Activated CD8-positive, alpha-beta T cell treated with anti-CD3 and anti-CD28 coated beads, Interleukin-2, amount 10 ng/mL, durations not matched to agents 7 days and 5 days (primary cell): Measurements from ENCODE around the gene PNPLA8. TPM values are rescaled to one million over a fixed set of nuclear protein-coding genes. Genes with fewer than 3 reads are reported as not detected.

Experiments
- ATAC-seq: fragments of 150-1000 bp; cut with Tn5 transposase; one replicate; pipeline ENCODE4 v1.10.0; 2021; ENCODE audit warnings: moderate library complexity
- CTCF ChIA-PET: fragments of 350-600 bp; sonication (Branson Sonifier 250); formaldehyde crosslinking; loops from one replicate; lab custom pipeline; 2021; ENCODE audit warnings: antibody characterized with exemption; lab: Charles Lee
- POLR2A ChIA-PET: fragments of 350-600 bp; sonication (Branson Sonifier 250); formaldehyde crosslinking; loops from one replicate; lab custom pipeline; 2021; ENCODE audit warnings: antibody characterized with exemption; lab: Charles Lee
- DNase-seq: peaks from one replicate; pipeline ENCODE4 v3.0.0-alpha.2; 2020
- H3K27ac Mint-ChIP-seq: one replicate; pipeline ENCODE4 v1.8.0; 2021; ENCODE audit warnings: mild to moderate bottlenecking, mixed read lengths
- H3K27me3 Mint-ChIP-seq: one replicate; pipeline ENCODE4 v1.8.0; 2021; ENCODE audit warnings: low read depth, mixed read lengths
- H3K36me3 Mint-ChIP-seq: one replicate; pipeline ENCODE4 v1.8.0; 2021; ENCODE audit warnings: low read depth, mixed read lengths
- H3K4me1 Mint-ChIP-seq: one replicate; pipeline ENCODE4 v1.8.0; 2021; ENCODE audit warnings: low read depth, mixed read lengths
- H3K4me3 Mint-ChIP-seq: one replicate; pipeline ENCODE4 v1.8.0; 2021; ENCODE audit warnings: mild to moderate bottlenecking, mixed read lengths
- H3K9me3 Mint-ChIP-seq: one replicate; pipeline ENCODE4 v1.8.0; 2022; ENCODE audit warnings: mixed read lengths; ENCODE audit not compliant: insufficient read depth
- total RNA-seq, 2 experiments: library from RNA; stranded (reverse); gene quantifications; one replicate each; pipeline ENCODE4 v1.2.3, GENCODE V29; 2021

The PNPLA8 gene
- total RNA-seq, 2 experiments from 2014 or later = 13.0 to 13.6 TPM

DNA sequence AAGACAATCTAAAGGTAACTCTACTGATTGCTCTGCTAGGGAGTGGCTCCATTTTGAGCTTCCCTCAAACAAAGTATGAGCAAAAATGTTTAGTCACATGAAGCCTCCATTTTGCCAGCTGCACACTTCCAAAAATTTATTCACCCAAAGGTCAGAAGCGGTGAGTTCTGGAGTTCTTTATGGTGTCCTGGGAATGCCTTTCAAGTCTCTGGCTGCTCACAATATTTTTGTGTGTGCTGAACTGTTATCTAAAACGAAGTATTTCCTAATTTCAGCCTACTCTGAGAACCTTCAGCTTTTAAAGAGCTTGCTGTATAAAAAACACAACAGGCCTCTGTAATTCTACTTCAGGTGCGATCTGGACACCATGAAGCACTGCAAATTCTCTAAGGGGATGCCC, 85.3 kb downstream of the PNPLA8 start:
- H3K36me3 Mint-ChIP-seq = no peaks in the 10 kb centered on the region
- no peaks in the 10 kb centered on the region for H3K9me3 Mint-ChIP-seq
- no peak for DNase-seq
- H3K27ac Mint-ChIP-seq = no peak overlapping the region
- no peak overlapping the region for H3K4me3 Mint-ChIP-seq
- no peak for ATAC-seq
- peaks cover 8% of the 10 kb centered on the region for H3K4me1 Mint-ChIP-seq
- CTCF ChIA-PET = no interaction called here
- H3K27me3 Mint-ChIP-seq = no peaks in the 10 kb centered on the region
- POLR2A ChIA-PET = no interaction called here

DNA sequence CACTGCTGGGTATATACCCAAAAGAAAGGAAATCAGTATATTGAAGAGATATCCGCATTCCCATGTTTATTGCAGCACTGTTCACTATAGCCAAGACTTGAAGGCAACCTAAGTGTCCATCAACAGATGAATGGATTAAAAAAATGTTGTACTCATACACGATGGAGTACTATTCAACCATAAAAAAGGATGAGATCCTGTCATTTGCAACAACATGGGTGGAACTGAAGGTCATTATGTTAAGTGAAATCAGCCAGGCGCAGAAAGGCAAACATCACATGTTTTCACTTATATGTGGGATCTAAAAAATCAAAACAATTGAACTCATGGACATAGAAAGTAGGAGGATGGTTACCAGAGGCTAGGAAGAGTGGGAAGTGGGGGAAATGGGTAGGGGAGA, 89.0 kb downstream of the PNPLA8 start:
- Mint-ChIP-seq H3K27ac (no peak overlapping the region), H3K4me3 (no peak overlapping the region), H3K36me3 (no peaks in the 10 kb centered on the region), H3K27me3 (no peaks in the 10 kb centered on the region), H3K9me3 (no peaks in the 10 kb centered on the region), H3K4me1 (peaks cover 4% of the 10 kb centered on the region)
- CTCF ChIA-PET = no interaction called here
- POLR2A ChIA-PET = no interaction called here
- DNase-seq (no peak), ATAC-seq (no peak)

DNA sequence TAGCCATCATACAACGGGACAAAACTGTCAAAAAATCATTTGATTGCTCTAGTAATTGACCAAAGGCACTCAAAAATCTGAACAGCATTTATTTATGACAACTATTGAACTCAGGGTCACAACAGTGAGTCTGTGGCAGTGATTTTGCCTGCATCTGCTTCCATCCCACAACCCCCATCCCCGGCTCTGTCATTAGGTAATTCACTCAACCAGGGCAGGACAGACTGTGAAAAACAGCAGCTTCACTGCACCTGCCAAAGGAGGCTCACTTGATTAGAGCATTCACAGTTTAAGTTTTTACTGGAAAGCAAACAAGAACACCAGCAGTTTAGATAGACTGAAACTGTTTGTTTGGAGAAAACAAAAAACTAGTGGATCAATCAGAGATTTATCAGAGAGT, 91.9 kb downstream of the PNPLA8 start:
- H3K36me3 Mint-ChIP-seq = no peaks in the 10 kb centered on the region
- no peak for ATAC-seq
- CTCF ChIA-PET = interaction anchor here (1.4 kb wide), 1 partner anchor 19 kb away, joined by 3 read pairs; no protein-coding TSS in a partner anchor
- H3K4me1 Mint-ChIP-seq = peaks cover 10% of the 10 kb centered on the region
- no peak overlapping the region for H3K4me3 Mint-ChIP-seq
- DNase-seq = no peak
- POLR2A ChIA-PET = no interaction called here
- no peak overlapping the region for H3K27ac Mint-ChIP-seq
- no peaks in the 10 kb centered on the region for H3K9me3 Mint-ChIP-seq
- no peaks in the 10 kb centered on the region for H3K27me3 Mint-ChIP-seq

GRCh38 chr7:108431099-108431498, 94.8 kb downstream of the PNPLA8 start:
- POLR2A ChIA-PET = no interaction called here
- H3K27me3 Mint-ChIP-seq = no peaks in the 10 kb centered on the region
- ATAC-seq (no peak), DNase-seq (no peak)
- H3K9me3 Mint-ChIP-seq = no peaks in the 10 kb centered on the region
- no peak overlapping the region for H3K27ac Mint-ChIP-seq
- H3K4me1 Mint-ChIP-seq = peaks cover 10% of the 10 kb centered on the region
- H3K36me3 Mint-ChIP-seq = no peaks in the 10 kb centered on the region
- CTCF ChIA-PET = no interaction called here
- H3K4me3 Mint-ChIP-seq = no peak overlapping the region

DNA sequence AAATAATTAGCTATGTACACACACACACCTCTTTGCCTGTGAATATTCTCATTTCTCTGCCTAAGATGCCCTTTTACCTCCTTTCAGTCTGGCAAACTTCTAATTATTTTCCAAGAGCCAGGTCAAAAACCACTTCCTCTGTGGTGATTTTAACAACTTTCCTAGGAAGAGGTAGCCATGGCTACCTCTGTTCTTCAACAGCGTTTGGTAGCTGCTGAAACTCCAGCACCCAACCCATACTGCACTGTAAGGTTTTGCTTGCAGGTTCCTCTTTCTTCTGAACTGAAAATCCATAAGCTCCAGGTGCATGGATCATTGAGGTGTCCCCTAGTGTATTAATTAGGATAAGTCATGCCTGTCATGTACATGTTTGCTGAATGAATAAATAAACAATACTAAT, 95.3 kb downstream of the PNPLA8 start:
- Mint-ChIP-seq H3K27ac (no peak overlapping the region), H3K4me1 (peaks cover 10% of the 10 kb centered on the region), H3K9me3 (no peaks in the 10 kb centered on the region), H3K27me3 (no peaks in the 10 kb centered on the region), H3K4me3 (no peak overlapping the region), H3K36me3 (no peaks in the 10 kb centered on the region)
- CTCF ChIA-PET = no interaction called here
- POLR2A ChIA-PET = no interaction called here
- ATAC-seq (no peak), DNase-seq (no peak)

DNA sequence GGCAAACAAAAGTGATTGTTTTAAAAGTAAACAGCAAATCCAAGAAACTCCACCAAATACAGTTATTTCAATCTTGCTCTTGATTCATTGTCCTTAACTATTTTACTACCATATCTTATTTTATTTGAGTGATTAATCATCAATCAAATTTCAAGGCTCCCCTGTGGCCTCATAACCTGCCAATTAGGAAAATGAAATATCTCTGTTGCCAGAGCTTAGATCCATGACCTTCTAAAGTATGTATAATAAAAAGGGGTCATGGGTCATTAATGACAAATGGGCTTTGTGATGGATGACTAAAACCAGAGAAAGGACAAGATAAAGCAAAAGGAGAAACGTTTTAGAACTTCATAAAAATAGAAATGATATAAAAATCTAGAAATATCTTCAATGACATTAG, 98.2 kb downstream of the PNPLA8 start:
- Mint-ChIP-seq H3K27ac (no peak overlapping the region), H3K9me3 (no peaks in the 10 kb centered on the region), H3K4me1 (peaks cover 10% of the 10 kb centered on the region), H3K27me3 (no peaks in the 10 kb centered on the region), H3K36me3 (no peaks in the 10 kb centered on the region), H3K4me3 (no peak overlapping the region)
- DNase-seq (no peak), ATAC-seq (no peak)
- ChIA-PET POLR2A (no interaction called here), CTCF (no interaction called here)

DNA sequence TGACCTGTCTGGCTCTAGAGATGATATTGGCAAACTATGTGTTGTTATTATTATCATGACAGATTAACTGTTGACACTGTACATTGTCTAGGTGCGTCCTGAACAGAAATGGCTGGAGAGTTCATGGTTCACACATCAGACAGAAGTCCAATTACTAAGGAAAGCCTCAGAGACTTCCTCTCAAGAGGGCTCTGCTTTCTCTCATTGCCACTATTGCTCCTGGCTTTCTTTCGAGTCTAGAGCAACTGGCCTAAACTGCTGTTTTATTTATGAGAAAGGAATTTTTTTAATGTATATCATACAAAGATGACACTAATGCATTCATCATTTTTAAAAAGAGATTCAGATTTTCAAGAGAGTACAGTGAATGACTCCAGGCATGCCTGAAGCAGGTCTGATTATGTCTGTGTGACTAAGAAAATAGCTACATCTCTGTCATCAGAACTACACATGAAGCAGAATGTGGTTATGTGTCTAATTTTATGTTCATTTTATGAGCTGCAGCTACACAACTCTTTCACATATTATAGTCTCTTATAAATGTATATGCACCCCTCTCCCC, 100.1 kb downstream of the PNPLA8 start:
- ChIA-PET CTCF (no interaction called here), POLR2A (no interaction called here)
- ATAC-seq (no peak), DNase-seq (no peak)
- H3K36me3 Mint-ChIP-seq = no peaks in the 10 kb centered on the region
- peaks cover 6% of the 10 kb centered on the region for H3K4me1 Mint-ChIP-seq
- H3K27ac Mint-ChIP-seq = no peak overlapping the region
- peaks cover under 1% of the 10 kb centered on the region for H3K27me3 Mint-ChIP-seq
- no peak overlapping the region for H3K4me3 Mint-ChIP-seq
- no peaks in the 10 kb centered on the region for H3K9me3 Mint-ChIP-seq

DNA sequence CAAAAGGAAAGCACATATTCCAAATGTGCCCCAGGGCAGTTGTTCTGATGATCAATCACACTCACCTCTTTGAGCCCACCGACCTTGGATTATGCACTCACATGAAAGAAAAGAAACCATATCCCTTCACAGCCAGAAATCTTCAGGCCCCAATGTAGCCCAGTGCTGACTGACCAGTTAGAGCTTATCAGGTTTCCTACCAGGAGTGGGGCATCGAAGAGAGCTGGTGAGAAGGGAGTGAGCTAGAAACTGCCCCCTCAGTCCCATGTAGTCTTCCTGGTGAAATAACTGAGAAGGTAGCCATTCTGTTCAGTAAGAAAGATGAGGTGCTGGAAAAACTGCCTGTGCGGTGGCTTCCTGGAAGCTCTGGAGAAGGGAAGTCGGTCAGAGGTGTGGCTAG, 101.9 kb downstream of the PNPLA8 start:
- Mint-ChIP-seq H3K9me3 (no peaks in the 10 kb centered on the region), H3K4me3 (no peak overlapping the region), H3K27ac (no peak overlapping the region), H3K27me3 (peaks cover 5% of the 10 kb centered on the region), H3K4me1 (peaks cover 7% of the 10 kb centered on the region), H3K36me3 (no peaks in the 10 kb centered on the region)
- POLR2A ChIA-PET = no interaction called here
- CTCF ChIA-PET = interaction anchor here (1.4 kb wide), 1 partner anchor 29 kb away, joined by 6 read pairs; no protein-coding TSS in a partner anchor
- DNase-seq = no peak
- no peak for ATAC-seq

- H3K4me1 Mint-ChIP-seq = peaks cover 7% of the 10 kb centered on the region
- CTCF ChIA-PET = interaction anchor here (1.4 kb wide), 1 partner anchor 29 kb away, joined by 6 read pairs; no protein-coding TSS in a partner anchor
- POLR2A ChIA-PET = no interaction called here
- DNase-seq (no peak), ATAC-seq (no peak)
- H3K27ac Mint-ChIP-seq = no peak overlapping the region
- no peak overlapping the region for H3K4me3 Mint-ChIP-seq
- H3K27me3 Mint-ChIP-seq = peaks cover 5% of the 10 kb centered on the region
- no peaks in the 10 kb centered on the region for H3K9me3 Mint-ChIP-seq
- no peaks in the 10 kb centered on the region for H3K36me3 Mint-ChIP-seq
These were observed 102.6 kb downstream of the PNPLA8 start for GRCh38 chr7:108423089-108423989.

DNA sequence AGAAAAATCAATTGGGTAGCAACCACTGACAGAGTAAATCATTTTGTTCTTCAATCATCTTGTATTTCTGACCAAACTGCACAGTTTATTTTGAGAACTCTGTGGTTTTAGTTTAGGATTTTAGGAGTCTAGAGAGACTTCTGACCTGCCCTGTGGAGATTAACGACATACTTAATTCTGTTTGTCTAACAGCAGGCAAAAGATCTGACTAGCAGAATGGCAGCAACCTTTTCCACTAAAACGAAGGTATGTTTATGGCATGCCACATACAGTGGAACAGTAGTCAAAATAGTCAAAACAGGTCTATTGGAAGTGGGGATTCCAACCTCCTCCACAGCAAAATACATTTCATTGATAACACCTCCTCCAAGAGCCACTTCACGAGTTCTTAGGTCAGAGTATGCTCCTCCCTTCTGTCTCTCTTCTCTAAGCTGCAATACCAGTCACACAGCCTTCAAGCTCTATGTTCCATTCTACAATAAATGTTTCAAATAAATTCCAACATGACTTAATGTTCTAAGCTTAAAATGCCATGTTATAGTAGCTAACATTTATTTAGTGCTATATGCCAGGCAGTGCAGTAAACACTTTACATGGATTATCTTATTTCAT, 104.1 kb downstream of the PNPLA8 start:
- H3K4me3 Mint-ChIP-seq = no peak overlapping the region
- POLR2A ChIA-PET = no interaction called here
- no peaks in the 10 kb centered on the region for H3K9me3 Mint-ChIP-seq
- no peak for DNase-seq
- H3K36me3 Mint-ChIP-seq = no peaks in the 10 kb centered on the region
- CTCF ChIA-PET = no interaction called here
- H3K4me1 Mint-ChIP-seq = peaks cover 10% of the 10 kb centered on the region
- ATAC-seq = no peak
- H3K27ac Mint-ChIP-seq = no peak overlapping the region
- H3K27me3 Mint-ChIP-seq = peaks cover 7% of the 10 kb centered on the region
